HG03159 (cell line): ENCODE data around the gene ZNF830.
"Not testable (repeated sequence)": the region's sequence is repeated elsewhere in the genome, so short reads cannot be mapped to it uniquely, and the experiment has no call there.

Experiments
- ATAC-seq: cut with Tn5 transposase; IDR thresholded peaks from one replicate; pipeline ENCODE4 v1.9.1; 2021; ENCODE audit warnings: mild to moderate bottlenecking, moderate library complexity; ENCODE audit not compliant: unreplicated experiment

The ZNF830 gene

GRCh38 chr17:34990921-34991365 is 29.6 kb downstream of the ZNF830 start:
- ATAC-seq = no peak

- no peak for ATAC-seq
Measured at GRCh38 chr17:34991606-34992005, 30.3 kb downstream of the ZNF830 start.

- no peak for ATAC-seq
Measured at GRCh38 chr17:34993031-34993430, 31.7 kb downstream of the ZNF830 start.

- no peak for ATAC-seq
Measured at GRCh38 chr17:34996422-34997285, 35.3 kb downstream of the ZNF830 start.

GRCh38 chr17:34997355-34997862 is 36.1 kb downstream of the ZNF830 start:
- ATAC-seq = no peak

- ATAC-seq = no peak
Measured at GRCh38 chr17:34998205-34998604, 36.9 kb downstream of the ZNF830 start.

- no peak for ATAC-seq
Measured at GRCh38 chr17:34999456-34999855, 38.1 kb downstream of the ZNF830 start.

- not testable (repeated sequence) for ATAC-seq
Measured at GRCh38 chr17:35000965-35001364, 39.6 kb downstream of the ZNF830 start.

GRCh38 chr17:35001549-35001948 is 40.2 kb downstream of the ZNF830 start:
- no peak for ATAC-seq

- ATAC-seq = no peak
Measured at GRCh38 chr17:35002876-35003551, 41.7 kb downstream of the ZNF830 start.

- ATAC-seq = no peak
Measured at GRCh38 chr17:35003778-35004177, 42.4 kb downstream of the ZNF830 start.

GRCh38 chr17:35006345-35006744 is 45.0 kb downstream of the ZNF830 start:
- ATAC-seq = no peak

GRCh38 chr17:35006961-35007360 is 45.6 kb downstream of the ZNF830 start:
- ATAC-seq = no peak

- ATAC-seq = no peak
Measured at GRCh38 chr17:35010093-35010492, 48.8 kb downstream of the ZNF830 start.

- no peak for ATAC-seq
Measured at GRCh38 chr17:35011671-35012216, 50.4 kb downstream of the ZNF830 start.
